Measurements from ENCODE around the gene CDK14.
A peak's percentile ranks its signal among the peaks of the same experiment; 100 is the strongest.

CDK14 gene

GRCh38 chr7:90595801-90596670 lies at the start of gene CDK14:
TSS of gene CDK14 (plus strand) at chr7:90596321. CDS start at chr7:90596628, 307 bp downstream.
- DNase-seq = peak; percentile 39

DNA sequence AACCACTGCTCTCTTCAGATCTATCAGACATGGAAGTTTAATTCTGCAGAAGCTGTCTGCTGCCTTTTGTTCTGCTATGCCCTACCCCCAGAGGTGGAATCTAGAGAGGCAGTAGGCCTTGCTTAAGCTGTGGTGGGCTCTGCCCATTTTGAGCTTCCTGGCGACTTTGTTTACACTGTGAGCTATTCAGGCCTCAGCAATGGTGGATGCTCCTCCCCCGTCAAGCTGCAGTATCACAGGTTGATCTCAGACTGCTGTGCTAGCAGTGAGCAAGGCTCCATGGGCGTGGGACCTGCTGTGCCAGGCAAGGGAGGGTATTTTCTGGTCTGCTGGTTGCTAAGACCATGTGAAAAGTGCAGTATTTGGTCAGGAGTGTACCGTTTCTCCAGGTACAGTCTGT lies 45.1 kb upstream of the CDK14 start:
- DNase-seq = no peak

- no peak for DNase-seq
Measured at GRCh38 chr7:90552521-90552920, 43.6 kb upstream of the CDK14 start.

DNA sequence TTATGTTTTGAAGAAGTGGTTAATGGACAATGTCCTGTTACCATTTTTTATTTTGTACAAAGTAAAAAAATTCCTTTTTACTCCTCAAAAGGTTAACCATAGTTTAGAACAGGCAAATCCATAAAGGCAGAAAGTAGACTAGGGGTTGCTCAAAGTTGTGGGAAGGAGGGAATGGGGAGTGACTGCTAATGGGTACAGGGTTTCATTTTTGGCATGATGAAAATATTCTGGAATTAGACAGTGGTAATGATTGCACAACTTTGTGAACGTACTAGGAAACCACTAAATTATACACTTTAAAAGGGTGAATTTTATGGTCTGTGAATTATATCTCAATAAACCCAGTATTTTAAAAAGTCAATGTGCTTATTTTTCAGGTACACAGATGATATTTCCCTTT lies 35.4 kb upstream of the CDK14 start:
- DNase-seq = no peak

DNA sequence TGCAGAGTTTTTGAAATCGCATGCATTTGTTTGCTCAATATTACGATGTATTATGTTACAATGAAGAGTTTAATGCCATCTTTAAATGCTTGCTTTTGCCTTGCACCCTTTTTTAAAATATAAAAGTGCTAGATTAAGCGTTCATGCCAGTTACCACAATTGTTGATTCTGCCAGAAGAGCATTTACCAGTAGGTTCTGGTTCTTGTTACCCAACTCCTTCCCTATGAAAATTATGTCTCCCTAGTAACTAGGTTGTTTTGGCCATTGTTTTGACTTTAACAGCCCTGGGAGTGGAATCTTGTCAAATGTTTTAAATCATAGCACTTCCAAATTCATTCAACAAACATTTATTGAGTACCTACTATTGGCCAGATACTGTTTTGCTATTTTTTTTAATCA lies 32.8 kb upstream of the CDK14 start:
- DNase-seq = no peak

GRCh38 chr7:90564455-90564854 lies 31.7 kb upstream of the CDK14 start:
- no peak for DNase-seq

DNA sequence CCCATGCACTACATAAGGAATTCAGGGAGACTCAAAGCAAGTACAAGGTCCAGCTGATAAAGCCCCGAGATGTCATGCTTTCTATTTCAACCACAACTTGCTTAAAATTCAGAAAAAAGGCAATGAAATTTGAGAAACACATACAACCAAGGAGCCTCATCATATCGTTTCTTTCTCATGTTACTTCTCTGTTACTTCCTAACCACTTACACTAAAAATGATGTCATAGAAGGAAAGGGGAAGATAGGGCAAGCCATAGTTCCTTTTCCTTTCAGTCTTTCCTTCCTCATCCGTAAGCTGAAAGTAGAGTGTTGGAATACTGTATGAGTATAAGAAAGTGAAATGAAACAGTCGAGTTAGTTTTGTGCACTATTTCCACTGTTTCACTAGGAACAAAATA lies 27.9 kb upstream of the CDK14 start:
- no peak for DNase-seq

DNA sequence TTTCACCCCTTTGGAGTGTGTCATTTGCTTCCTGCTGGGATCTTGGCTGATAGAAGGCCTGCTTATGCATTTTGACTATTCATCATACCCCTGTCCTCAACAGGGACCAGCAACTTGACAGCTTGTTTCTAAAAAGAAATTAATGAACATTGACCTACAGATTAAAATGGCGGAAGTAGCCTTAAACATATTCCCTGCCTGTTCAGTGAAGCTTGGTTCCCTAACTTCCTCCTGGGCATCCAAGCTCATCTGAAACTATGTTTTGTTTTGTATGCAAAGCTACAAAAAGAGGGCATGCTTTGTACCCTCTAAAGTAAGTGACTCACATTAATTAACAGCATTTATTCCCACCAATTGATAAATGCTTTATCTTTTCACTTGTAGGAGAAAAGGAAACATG lies 26.8 kb upstream of the CDK14 start:
- no peak for DNase-seq

- no peak for DNase-seq
Measured at GRCh38 chr7:90570373-90570959, 25.7 kb upstream of the CDK14 start.

DNA sequence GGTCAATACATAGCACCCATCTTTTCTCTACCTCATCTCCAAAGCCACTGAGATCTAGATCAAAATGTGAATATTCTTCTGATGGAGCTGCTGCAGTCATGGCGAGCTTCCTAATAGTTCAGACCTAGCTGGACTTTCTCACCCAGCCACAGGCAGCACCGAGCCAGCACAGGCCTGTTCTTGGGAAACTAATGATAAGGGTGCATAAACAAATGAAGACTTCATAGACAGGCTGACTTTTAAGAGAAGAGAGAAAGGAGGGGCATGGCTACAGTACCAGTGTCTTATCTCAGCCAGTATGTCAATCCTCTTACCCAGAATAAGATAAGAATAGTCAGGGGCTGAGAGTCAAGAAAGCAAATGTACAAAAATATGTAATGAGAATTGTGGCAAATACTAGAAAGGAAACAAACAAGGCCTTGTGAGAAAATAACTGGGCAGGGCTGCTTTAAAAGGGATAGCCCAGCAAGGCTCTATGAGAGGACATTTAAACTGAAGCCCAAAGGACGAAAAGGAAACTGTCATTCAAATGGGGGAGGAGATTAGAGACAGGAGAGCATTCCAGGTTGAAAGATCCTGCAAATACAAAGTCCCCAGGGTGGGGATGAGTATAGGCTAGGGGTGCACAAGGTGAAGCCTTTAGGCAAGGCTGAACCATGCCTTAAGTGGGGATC lies 21.8 kb upstream of the CDK14 start:
- DNase-seq = no peak

DNA sequence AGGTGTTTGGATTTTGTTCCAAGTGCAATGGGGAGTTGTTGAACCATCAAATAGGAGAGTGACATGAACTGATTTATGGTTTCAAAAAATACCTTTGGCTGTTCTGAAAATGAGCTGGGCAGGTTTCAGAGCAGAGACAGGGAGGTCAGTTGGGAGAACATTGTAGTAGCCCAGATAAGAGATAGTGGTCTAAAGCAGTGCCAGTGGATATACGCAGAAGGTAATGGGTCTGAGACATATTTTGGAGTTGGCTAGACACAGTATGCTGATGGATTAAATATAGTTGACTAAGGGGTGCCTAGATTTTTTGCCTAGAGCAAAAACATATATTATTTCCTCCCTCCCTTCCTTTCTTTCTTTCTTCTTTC lies 21.3 kb upstream of the CDK14 start:
- DNase-seq = no peak

DNA sequence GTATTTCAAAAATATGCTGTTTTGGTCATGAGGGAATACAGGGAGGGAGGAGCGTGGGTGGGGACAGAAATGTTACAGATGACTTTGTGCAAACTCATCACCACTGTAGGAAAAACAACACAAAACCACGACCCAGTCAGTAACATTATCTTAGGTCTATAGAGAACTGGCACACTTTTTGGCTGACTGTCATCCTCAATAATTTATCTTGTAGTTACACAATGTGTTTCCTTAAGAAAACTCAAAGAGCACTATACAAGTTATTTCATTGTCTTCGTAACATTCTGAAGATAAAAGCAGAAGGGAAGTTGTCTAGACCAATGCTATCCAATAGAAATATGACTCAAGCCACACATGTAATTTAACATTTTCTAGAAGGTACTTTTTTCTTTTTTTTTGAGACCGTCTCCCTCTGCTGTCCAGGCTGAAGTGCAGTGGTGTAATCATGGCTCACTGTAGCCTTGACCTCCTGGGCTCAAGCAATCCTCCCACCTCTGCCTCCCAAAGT lies 16.9 kb upstream of the CDK14 start:
- DNase-seq = no peak

GRCh38 chr7:90580051-90580450 lies 16.1 kb upstream of the CDK14 start:
- DNase-seq = no peak

- DNase-seq = no peak
Measured at GRCh38 chr7:90582164-90582563, 14.0 kb upstream of the CDK14 start.

DNA sequence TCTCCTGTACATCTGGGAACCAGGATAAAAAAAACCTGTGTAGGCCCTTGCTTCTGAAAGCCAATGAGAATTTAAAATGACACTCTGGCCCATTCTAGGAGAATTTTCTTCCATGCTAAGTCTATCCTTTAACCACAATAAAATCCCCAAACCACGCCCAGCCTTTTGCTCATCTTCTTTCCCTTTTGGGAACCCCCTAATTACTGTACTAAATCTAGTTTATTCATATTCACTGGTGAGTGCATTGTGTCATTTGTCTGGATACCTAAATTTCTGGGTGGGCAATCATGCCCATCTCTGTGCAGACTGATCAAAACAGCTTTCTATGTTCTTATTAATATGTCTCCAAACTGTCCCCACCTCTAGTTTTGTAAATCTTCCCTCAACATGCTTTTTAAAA lies 11.7 kb upstream of the CDK14 start:
- DNase-seq = no peak

- DNase-seq = no peak
Measured at GRCh38 chr7:90586091-90586490, 10.0 kb upstream of the CDK14 start.

- no peak for DNase-seq
Measured at GRCh38 chr7:90587766-90588165, 8.4 kb upstream of the CDK14 start.

- DNase-seq = no peak
Measured at GRCh38 chr7:90592033-90592432, 4.1 kb upstream of the CDK14 start.

DNA sequence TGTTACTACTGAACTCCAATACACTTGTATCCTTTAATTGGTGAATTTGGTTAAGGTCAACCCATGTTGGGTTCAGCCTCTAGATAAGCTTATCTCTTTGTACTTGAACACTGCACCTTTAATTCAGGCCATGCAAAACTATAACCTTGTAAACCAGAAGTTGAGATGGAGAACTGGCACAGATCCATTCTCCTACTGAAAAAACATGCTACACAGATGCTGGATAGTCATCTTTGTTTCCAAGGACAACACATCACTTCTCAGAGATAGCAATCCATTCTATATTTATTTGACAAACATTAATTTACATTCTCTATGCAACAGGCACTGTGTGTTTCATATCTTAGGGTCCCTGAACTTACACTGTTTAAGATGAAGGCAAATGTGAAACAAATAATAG lies 2.9 kb upstream of the CDK14 start:
- DNase-seq = no peak

- no peak for DNase-seq
Measured at GRCh38 chr7:90594751-90595317, 1.3 kb upstream of the CDK14 start.

- no peak for DNase-seq
Measured at GRCh38 chr7:90595342-90595800, 750 bp upstream of the CDK14 start.

GRCh38 chr7:90596671-90597562 lies 796 bp downstream of the CDK14 start:
- no peak for DNase-seq
